B cell (primary cell): ENCODE measurements around the gene PMF1. TPM values are rescaled to one million over a fixed set of nuclear protein-coding genes. Genes with fewer than 3 reads are reported as not detected.

Experiments
- ATAC-seq: fragments of 200-7000 bp; cut with Tn5 transposase; one replicate; pipeline ENCODE4 v1.10.0; 2021; ENCODE audit warnings: low read depth, mild to moderate bottlenecking, moderate number of reproducible peaks, moderate library complexity
- CTCF ChIA-PET: fragments of 350-600 bp; sonication (Branson Sonifier 250); formaldehyde crosslinking; loops from one replicate; lab custom pipeline; 2021; ENCODE audit warnings: antibody characterized with exemption, inconsistent platforms; lab: Charles Lee
- POLR2A ChIA-PET: fragments of 350-600 bp; sonication (Branson Sonifier 250); formaldehyde crosslinking; loops from one replicate; lab custom pipeline; 2021; ENCODE audit warnings: antibody characterized with exemption; lab: Charles Lee
- DNase-seq: peaks from one replicate; pipeline ENCODE4 v3.0.0; 2013
- H2AFZ ChIP-seq: 2 replicates; pipeline ENCODE4 v1.6.1; 2012; ENCODE audit warnings: mild to moderate bottlenecking, low read depth, low read length; ENCODE audit not compliant: insufficient read depth, poor library complexity, severe bottlenecking
- H3K27ac ChIP-seq, 2 donors: 1 replicate in 1 of 2; 2 replicates in 1 of 2; pipeline ENCODE4 v1.5.1; 2012 to 2013; ENCODE audit warnings: low read length in 2 of 2, mild to moderate bottlenecking in 2 of 2, moderate library complexity in 1 of 2
- H3K27me3 ChIP-seq, 4 experiments: fragments of 200-600 bp in 1 of 4; sonication (generic) in 1 of 4; replicated peaks in 1 of 4; 1 replicate in 2 of 4; 2 replicates in 2 of 4; pipeline versions ENCODE4 v1.6.1 to v1.7.0; 2013 to 2016; ENCODE audit warnings: low read length in 3 of 4, mild to moderate bottlenecking in 2 of 4, mixed read lengths in 1 of 4, moderate library complexity in 1 of 4; ENCODE audit not compliant: insufficient read depth in 4 of 4, control insufficient read depth in 3 of 4; ENCODE audit errors: control extremely low read depth in 1 of 4
- H3K36me3 ChIP-seq, 2 experiments: replicated peaks in 1 of 2; 1 replicate in 1 of 2; 2 replicates in 1 of 2; pipeline versions ENCODE4 v1.6.1 to v1.7.1; 2013; ENCODE audit warnings: low read length in 1 of 2; ENCODE audit not compliant: insufficient read depth in 2 of 2, control insufficient read depth in 1 of 2; ENCODE audit errors: control extremely low read depth in 1 of 2, extremely low read depth in 1 of 2
- H3K4me1 ChIP-seq, 2 donors: fragments of 200-600 bp in 1 of 2; sonication (generic) in 1 of 2; 1 replicate in 1 of 2; 2 replicates in 1 of 2; pipeline versions ENCODE4 v1.5.1 to v1.6.1; 2013 to 2017; ENCODE audit warnings: low read length in 2 of 2; ENCODE audit not compliant: control insufficient read depth in 2 of 2, insufficient read depth in 2 of 2
- H3K4me2 ChIP-seq: replicated peaks from 2 replicates; pipeline ENCODE3; 2012; ENCODE audit warnings: mild to moderate bottlenecking, low read depth, low read length; ENCODE audit not compliant: poor library complexity, severe bottlenecking
- H3K4me3 ChIP-seq, 5 experiments: fragments of 200-600 bp in 1 of 5; sonication (generic) in 1 of 5; 1 replicate in 3 of 5; 2 replicates in 2 of 5; pipeline versions ENCODE4 v1.5.1 to v1.7.0; 2011 to 2016; ENCODE audit warnings: low read length in 4 of 5, mild to moderate bottlenecking in 4 of 5, low read depth in 2 of 5, control low read depth in 1 of 5, moderate library complexity in 1 of 5; ENCODE audit not compliant: insufficient read depth in 1 of 5; ENCODE audit errors: control extremely low read depth in 1 of 5, extremely low read depth in 1 of 5
- H3K79me2 ChIP-seq: fragments of 200-600 bp; sonication (generic); one replicate; pipeline ENCODE4 v1.6.0; 2016; ENCODE audit warnings: low read length; ENCODE audit not compliant: control insufficient read depth, insufficient read depth
- H3K9ac ChIP-seq: fragments of 200-600 bp; sonication (generic); 2 replicates; pipeline ENCODE4 v1.6.1; 2017; ENCODE audit warnings: mild to moderate bottlenecking, low read length, moderate library complexity
- H3K9me3 ChIP-seq, 3 donors: one replicate each; pipeline versions ENCODE4 v1.6.1 to v1.7.1; 2013; ENCODE audit warnings: low read length in 2 of 3; ENCODE audit not compliant: control insufficient read depth in 2 of 3, insufficient read depth in 1 of 3; ENCODE audit errors: control extremely low read depth in 1 of 3
- H4K20me1 ChIP-seq: 2 replicates; pipeline ENCODE4 v1.6.0; 2012; ENCODE audit warnings: mild to moderate bottlenecking, low read length; ENCODE audit not compliant: insufficient read depth, control insufficient read depth, poor library complexity, severe bottlenecking
- H3K27ac Mint-ChIP-seq: one replicate; pipeline ENCODE4 v1.8.0; 2021; ENCODE audit warnings: mixed read lengths
- H3K27me3 Mint-ChIP-seq: one replicate; pipeline ENCODE4 v1.8.0; 2021; ENCODE audit warnings: mixed read lengths
- H3K4me1 Mint-ChIP-seq: one replicate; pipeline ENCODE4 v1.8.0; 2021; ENCODE audit warnings: mixed read lengths
- H3K4me3 Mint-ChIP-seq: one replicate; pipeline ENCODE4 v1.8.0; 2021; ENCODE audit warnings: mixed read lengths
- H3K9me3 Mint-ChIP-seq: one replicate; pipeline ENCODE4 v1.8.0; 2022; ENCODE audit warnings: mixed read lengths; ENCODE audit not compliant: insufficient read depth
- EZH2 ChIP-seq: IDR thresholded peaks from 2 replicates; pipeline ENCODE4 v1.6.1; 2012; ENCODE audit warnings: borderline replicate concordance, low read depth, mild to moderate bottlenecking, moderate library complexity, low read length; ENCODE audit not compliant: insufficient read depth, poor library complexity, severe bottlenecking
- WGBS: methylation state at CpG from one replicate; pipeline ENCODE4 v1.1.5; 2013; ENCODE audit warnings: missing lambda C conversion rate; ENCODE audit not compliant: insufficient coverage; 5-methylcytosine and 5-hydroxymethylcytosine counted together
- intact Hi-C: fragments of 100-400 bp; cut with micrococcal nuclease; formaldehyde crosslinking; loops from one replicate; pipeline ENCODE4 v1.10.0; 2022
- polyA plus RNA-seq: library from polyadenylated mRNA; depleted of rRNA; stranded (reverse); fragments of >200 nt; gene quantifications from 2 replicates; pipeline ENCODE4 v1.2.3, GENCODE V29; 2012
- total RNA-seq, 2 donors: library from RNA; stranded (reverse); fragments of 120-200 nt in 1 of 2; gene quantifications; 1 replicate in 1 of 2; 2 replicates in 1 of 2; pipeline versions ENCODE4 v1.2.3 to v1.2.4, GENCODE V29; 2013 to 2022
- TF ChIP-seq, protein P1 (sequence below): fragments of 200-600 bp; IDR thresholded peaks from one replicate; pipeline ENCODE4 v1.8.0; 2022; ENCODE audit warnings: antibody characterized with exemption, mild to moderate bottlenecking

The PMF1 gene
- total and polyA plus RNA-seq, 2 donors (not counting 1 experiment from before 2014, with no cell fraction given) = 58.3 to 101 TPM

DNA sequence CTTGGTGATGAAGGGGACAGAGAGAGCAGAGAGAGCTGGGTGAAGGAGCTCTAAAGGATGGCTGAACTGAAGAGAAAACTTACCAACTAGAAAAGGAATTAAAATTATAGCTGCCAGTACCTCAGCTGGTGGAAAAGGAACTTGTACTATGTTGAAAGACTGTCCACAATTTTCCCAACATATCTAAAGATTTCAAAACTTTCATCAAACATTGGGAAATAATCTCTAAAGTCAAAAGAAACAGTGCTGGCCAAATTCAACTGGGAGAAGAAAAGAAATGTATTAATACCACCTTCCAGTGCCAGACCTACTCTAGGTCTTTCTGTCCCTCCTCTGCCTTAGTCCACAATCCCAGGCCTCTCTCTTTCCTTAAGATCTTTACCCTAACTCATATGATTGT lies 63.7 kb downstream of the PMF1 start:
- H3K9ac ChIP-seq = no peak overlapping the region
- POLR2A ChIA-PET = no interaction called here
- CTCF ChIA-PET = no interaction called here
- H3K9me3 Mint-ChIP-seq = no peaks in the 10 kb centered on the region
- TF ChIP-seq EZH2 = no peak
- TF ChIP-seq, protein P1, sequence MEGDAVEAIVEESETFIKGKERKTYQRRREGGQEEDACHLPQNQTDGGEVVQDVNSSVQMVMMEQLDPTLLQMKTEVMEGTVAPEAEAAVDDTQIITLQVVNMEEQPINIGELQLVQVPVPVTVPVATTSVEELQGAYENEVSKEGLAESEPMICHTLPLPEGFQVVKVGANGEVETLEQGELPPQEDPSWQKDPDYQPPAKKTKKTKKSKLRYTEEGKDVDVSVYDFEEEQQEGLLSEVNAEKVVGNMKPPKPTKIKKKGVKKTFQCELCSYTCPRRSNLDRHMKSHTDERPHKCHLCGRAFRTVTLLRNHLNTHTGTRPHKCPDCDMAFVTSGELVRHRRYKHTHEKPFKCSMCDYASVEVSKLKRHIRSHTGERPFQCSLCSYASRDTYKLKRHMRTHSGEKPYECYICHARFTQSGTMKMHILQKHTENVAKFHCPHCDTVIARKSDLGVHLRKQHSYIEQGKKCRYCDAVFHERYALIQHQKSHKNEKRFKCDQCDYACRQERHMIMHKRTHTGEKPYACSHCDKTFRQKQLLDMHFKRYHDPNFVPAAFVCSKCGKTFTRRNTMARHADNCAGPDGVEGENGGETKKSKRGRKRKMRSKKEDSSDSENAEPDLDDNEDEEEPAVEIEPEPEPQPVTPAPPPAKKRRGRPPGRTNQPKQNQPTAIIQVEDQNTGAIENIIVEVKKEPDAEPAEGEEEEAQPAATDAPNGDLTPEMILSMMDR = no peak
- H3K36me3 ChIP-seq = peaks cover 5 to 67% of the 10 kb centered on the region in 2 experiments
- H3K9me3 ChIP-seq = no peaks in the 10 kb centered on the region
- peaks cover 5 to 8% of the 10 kb centered on the region in 2 donors for H3K4me1 ChIP-seq
- H3K79me2 ChIP-seq = peaks cover 34% of the 10 kb centered on the region
- H3K27ac Mint-ChIP-seq = no peak overlapping the region
- no peaks in the 10 kb centered on the region for H3K27me3 ChIP-seq
- no peak overlapping the region for H3K4me3 Mint-ChIP-seq
- H4K20me1 ChIP-seq = peaks cover 33% of the 10 kb centered on the region
- intact Hi-C loops = no loop called here
- H3K4me2 ChIP-seq = no peak overlapping the region
- H3K27me3 Mint-ChIP-seq = no peaks in the 10 kb centered on the region
- DNase-seq = no peak
- H3K27ac ChIP-seq = no peak overlapping the region
- H3K4me1 Mint-ChIP-seq = peaks cover 16% of the 10 kb centered on the region
- H3K4me3 ChIP-seq = no peak overlapping the region
- no peak for ATAC-seq
- no peak overlapping the region for H2AFZ ChIP-seq

DNA sequence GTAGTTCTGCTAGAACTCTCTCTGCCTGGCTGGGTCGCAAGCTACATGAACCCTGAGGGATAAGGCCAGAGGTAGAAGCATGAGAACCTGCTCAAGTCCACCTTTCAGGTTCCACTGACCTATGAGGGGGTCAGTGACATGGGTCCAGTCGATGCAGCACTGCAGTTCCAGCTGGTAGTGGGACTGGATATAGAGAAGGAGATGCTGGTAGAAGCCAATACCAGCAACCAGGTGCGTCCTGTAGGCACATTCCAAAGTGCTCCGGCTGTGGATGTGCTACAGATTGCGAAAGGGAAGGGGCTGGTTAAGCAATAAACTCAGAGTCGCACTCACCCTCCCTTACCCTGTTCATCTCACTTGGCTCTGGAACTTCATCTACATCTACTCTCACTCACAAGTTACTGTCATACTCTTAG lies 64.2 kb downstream of the PMF1 start:
- no peak overlapping the region for H3K4me2 ChIP-seq
- POLR2A ChIA-PET = no interaction called here

More for the DNA sequence above, 64.2 kb downstream of the PMF1 start:
- Histone ChIP-seq H3K27ac (no peak overlapping the region), H3K27me3 (no peaks in the 10 kb centered on the region), H2AFZ (no peak overlapping the region), H3K4me1 (peaks cover 10 to 13% of the 10 kb centered on the region in 2 donors), H3K79me2 (peaks cover 39% of the 10 kb centered on the region), H3K9me3 (no peaks in the 10 kb centered on the region), H3K4me3 (no peak overlapping the region), H4K20me1 (peaks cover 33% of the 10 kb centered on the region), H3K9ac (no peak overlapping the region), H3K36me3 (peaks cover 1 to 63% of the 10 kb centered on the region in 2 experiments)
- Mint-ChIP-seq H3K4me3 (no peak overlapping the region), H3K27ac (no peak overlapping the region), H3K4me1 (peaks cover 19% of the 10 kb centered on the region), H3K9me3 (no peaks in the 10 kb centered on the region), H3K27me3 (no peaks in the 10 kb centered on the region)
- TF ChIP-seq, protein P1 = no peak
- no peak for TF ChIP-seq EZH2
- CTCF ChIA-PET = no interaction called here
- ATAC-seq (no peak), DNase-seq (no peak)
- 97% methylated on average over 5 of the region's 6 CpGs for WGBS
- intact Hi-C loops = no loop called here
